WTC11 (cell line): ENCODE results near the gene SNX30. TPM values are rescaled to one million over a fixed set of nuclear protein-coding genes. Genes with fewer than 3 reads are reported as not detected.

ENCODE experiments used
- ATAC-seq: fragments of 200-7000 bp; cut with Tn5 transposase; 2 replicates; pipeline ENCODE4 v1.10.0; 2021; ENCODE audit warnings: mild to moderate bottlenecking, moderate library complexity
- CTCF ChIA-PET: fragments of 300-600 bp; sonication (Branson Sonifier 250); formaldehyde crosslinking; loops from one replicate; lab custom pipeline; 2021; ENCODE audit warnings: antibody characterized with exemption; lab: Charles Lee
- POLR2A ChIA-PET: fragments of 350-600 bp; sonication (Branson Sonifier 250); formaldehyde crosslinking; loops from one replicate; lab custom pipeline; 2021; ENCODE audit warnings: antibody characterized with exemption; lab: Charles Lee
- DNase-seq: peaks from one replicate; pipeline ENCODE4 v3.0.0; 2021; ENCODE audit warnings: low spot score
- H3K27ac Mint-ChIP-seq: 2 replicates; pipeline ENCODE4 v1.8.0; 2021; ENCODE audit warnings: mixed read lengths
- H3K27me3 Mint-ChIP-seq: 2 replicates; pipeline ENCODE4 v1.8.0; 2021; ENCODE audit warnings: low read depth, mild to moderate bottlenecking, moderate library complexity, mixed read lengths
- H3K36me3 Mint-ChIP-seq: 2 replicates; pipeline ENCODE4 v1.8.0; 2021; ENCODE audit warnings: mixed read lengths
- H3K4me1 Mint-ChIP-seq: 2 replicates; pipeline ENCODE4 v1.8.0; 2022; ENCODE audit warnings: mixed read lengths
- H3K4me3 Mint-ChIP-seq: 2 replicates; pipeline ENCODE4 v1.8.0; 2021; ENCODE audit warnings: mild to moderate bottlenecking, moderate library complexity, mixed read lengths
- H3K9me3 Mint-ChIP-seq: 2 replicates; pipeline ENCODE4 v1.8.0; 2021; ENCODE audit warnings: mixed read lengths
- CBFB ChIP-seq: sonication (generic); formaldehyde crosslinking; IDR thresholded peaks from 2 replicates; pipeline ENCODE4 v1.8.1; 2022; ENCODE audit warnings: mild to moderate bottlenecking, low read depth, missing genetic modification reagents
- CTCF ChIP-seq: fragments of 200-600 bp; IDR thresholded peaks from 2 replicates; pipeline ENCODE4 v1.8.0; 2022; ENCODE audit warnings: antibody characterized with exemption
- ETV6 ChIP-seq: sonication (generic); formaldehyde crosslinking; IDR thresholded peaks from 2 replicates; pipeline ENCODE4 v1.8.1; 2022; ENCODE audit warnings: mild to moderate bottlenecking, missing genetic modification reagents
- GTF2I ChIP-seq: fragments of 250-450 bp; sonication (Bioruptor Pico); conservative IDR thresholded peaks from 2 replicates; pipeline ENCODE4 v1.4.0; 2021; ENCODE audit warnings: mild to moderate bottlenecking
- HMGXB4 ChIP-seq: sonication (generic); formaldehyde crosslinking; IDR thresholded peaks from 2 replicates; pipeline ENCODE4 v1.8.1; 2023; ENCODE audit warnings: mild to moderate bottlenecking, moderate library complexity, missing genetic modification reagents
- MLX ChIP-seq: sonication (generic); formaldehyde crosslinking; IDR thresholded peaks from 2 replicates; pipeline ENCODE4 v1.8.1; 2023; ENCODE audit warnings: mild to moderate bottlenecking, missing genetic modification reagents, moderate library complexity
- SMAD4 ChIP-seq: sonication (generic); formaldehyde crosslinking; IDR thresholded peaks from 2 replicates; pipeline ENCODE4 v1.8.0; 2022; ENCODE audit warnings: mild to moderate bottlenecking, missing genetic modification reagents
- SOX15 ChIP-seq: fragments of 250-450 bp; sonication (Bioruptor Pico); IDR thresholded peaks from 2 replicates; pipeline ENCODE4 v1.9.0; 2021; ENCODE audit warnings: mild to moderate bottlenecking
- TCF7 ChIP-seq: sonication (generic); formaldehyde crosslinking; IDR thresholded peaks from 2 replicates; pipeline ENCODE4 v1.8.0; 2022; ENCODE audit warnings: mild to moderate bottlenecking, low read depth, missing genetic modification reagents, moderate library complexity
- ZNF138 ChIP-seq: sonication (generic); formaldehyde crosslinking; conservative IDR thresholded peaks from 2 replicates; pipeline ENCODE4 v1.8.1; 2022; ENCODE audit warnings: mild to moderate bottlenecking, moderate library complexity, missing genetic modification reagents
- ZNF416 ChIP-seq: fragments of 250-450 bp; sonication (Bioruptor Pico); IDR thresholded peaks from 2 replicates; pipeline ENCODE4 v1.9.0; 2021; ENCODE audit warnings: mild to moderate bottlenecking, inconsistent platforms
- ZNF423 ChIP-seq: fragments of 250-450 bp; sonication (Bioruptor Pico); IDR thresholded peaks from 2 replicates; pipeline ENCODE4 v2.1.2; 2022; ENCODE audit warnings: mild to moderate bottlenecking, moderate library complexity
- ZNF512 ChIP-seq: sonication (generic); formaldehyde crosslinking; IDR thresholded peaks from 2 replicates; pipeline ENCODE4 v1.8.1; 2022; ENCODE audit warnings: missing genetic modification reagents, borderline replicate concordance
- ZSCAN18 ChIP-seq: fragments of 250-450 bp; sonication (Bioruptor Pico); IDR thresholded peaks from 2 replicates; pipeline ENCODE4 v2.1.2; 2022; ENCODE audit warnings: mild to moderate bottlenecking, moderate library complexity
- total RNA-seq: library from RNA; stranded (reverse); gene quantifications from 3 replicates; pipeline ENCODE4 v1.2.3, GENCODE V29; 2021
- TF ChIP-seq, protein P1 (sequence below): sonication (generic); formaldehyde crosslinking; IDR thresholded peaks from 2 replicates; pipeline ENCODE4 v1.8.1; 2022; ENCODE audit warnings: mild to moderate bottlenecking, moderate library complexity, missing genetic modification reagents
- TF ChIP-seq, protein P2 (sequence below): sonication (generic); formaldehyde crosslinking; IDR thresholded peaks from 2 replicates; pipeline ENCODE4 v1.8.0; 2022; ENCODE audit warnings: mild to moderate bottlenecking, missing genetic modification reagents

The SNX30 gene
- total RNA-seq, 1 experiment from 2014 or later, result 13.4 TPM

DNA sequence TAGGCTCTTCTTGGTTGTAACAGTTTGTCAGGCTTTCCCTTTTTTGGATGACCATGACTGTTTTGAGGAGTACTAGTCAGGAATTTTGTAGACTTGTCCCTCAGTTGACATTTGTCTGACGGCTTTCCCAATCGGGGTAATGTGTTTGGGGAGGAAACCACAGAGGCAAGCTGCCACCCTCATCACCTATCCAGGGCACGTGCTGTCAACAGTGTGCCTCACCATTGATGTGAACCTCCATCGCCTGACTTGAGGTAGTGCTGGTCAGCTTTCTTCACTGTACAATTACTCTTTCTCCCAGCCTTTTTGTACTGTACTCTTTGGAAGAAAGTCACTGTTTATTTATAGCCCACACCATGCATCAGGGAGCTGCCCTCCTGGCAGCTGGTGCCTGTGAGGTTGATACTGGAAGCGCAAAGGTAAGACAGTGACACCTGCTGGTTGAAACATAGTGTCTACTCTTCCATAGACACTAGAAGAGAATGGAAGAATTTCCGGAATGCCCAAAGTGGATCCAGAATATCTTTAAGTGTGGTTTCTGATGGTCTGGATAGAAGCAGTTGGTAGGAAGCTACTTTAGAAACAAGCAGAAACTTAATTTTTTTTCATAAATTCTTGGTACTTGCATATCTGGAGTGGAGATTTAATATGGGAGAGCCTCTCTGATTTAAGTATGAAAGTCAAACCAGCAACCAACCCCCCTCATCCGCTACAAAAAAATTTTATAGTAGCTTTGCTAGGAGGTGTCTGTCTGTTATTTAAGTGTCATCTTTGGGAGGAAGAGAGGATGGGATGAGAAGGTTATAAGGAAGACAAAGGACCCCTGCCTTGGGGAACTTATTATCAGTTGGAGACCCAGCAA is 69.3 kb downstream of the SNX30 start:
- ChIA-PET POLR2A (interaction anchor here (1.3 kb wide), 1 partner anchor 102 kb away, joined by 4 read pairs; the partner anchor contains the start of gene INIP), CTCF (interaction anchor here (0.6 to 1.9 kb wide), 32 partner anchors 9 to 707 kb away, joined by 3 to 22 read pairs (median 5); partner anchors contain the start of genes HSDL2, INIP, KIAA1958 and SNX30)
- Mint-ChIP-seq H3K9me3 (no peaks in the 10 kb centered on the region), H3K27ac (peak overlapping the region; percentile 13), H3K36me3 (peaks cover 15% of the 10 kb centered on the region), H3K27me3 (no peaks in the 10 kb centered on the region), H3K4me3 (no peak overlapping the region), H3K4me1 (no peaks in the 10 kb centered on the region)
- no peak for TF ChIP-seq ZNF512 (CRISPR knock-in tag)
- peak; percentile 52 for TF ChIP-seq CTCF
- TF ChIP-seq ETV6 (CRISPR knock-in tag), result no peak
- peak; percentile 98 for ATAC-seq
- peak; percentile 31 for DNase-seq

- Mint-ChIP-seq H3K27me3 (no peaks in the 10 kb centered on the region), H3K4me3 (no peak overlapping the region), H3K9me3 (no peaks in the 10 kb centered on the region), H3K27ac (no peak overlapping the region), H3K4me1 (no peaks in the 10 kb centered on the region), H3K36me3 (peaks cover 15% of the 10 kb centered on the region)
- TF ChIP-seq SOX15 (CRISPR knock-in tag) (no peak), CTCF (no peak)
- ChIA-PET POLR2A (no interaction called here), CTCF (interaction anchor here (1.7 to 1.9 kb wide), 2 partner anchors 28 to 102 kb away, joined by 15 to 22 read pairs; partner anchors contain the start of gene INIP)
- DNase-seq, result no peak
- no peak for ATAC-seq
Observed at GRCh38 chr9:112820881-112821280, 70.3 kb downstream of the SNX30 start.

GRCh38 chr9:112822618-112823017 is 72.1 kb downstream of the SNX30 start:
- CTCF ChIA-PET, result no interaction called here
- Mint-ChIP-seq H3K4me3 (no peak overlapping the region), H3K27ac (no peak overlapping the region), H3K27me3 (no peaks in the 10 kb centered on the region), H3K36me3 (peaks cover 15% of the 10 kb centered on the region), H3K4me1 (no peaks in the 10 kb centered on the region), H3K9me3 (no peaks in the 10 kb centered on the region)
- no peak for ATAC-seq
- no peak for DNase-seq
- POLR2A ChIA-PET, result no interaction called here
- no peak for TF ChIP-seq SMAD4 (CRISPR knock-in tag)
- no peak for TF ChIP-seq MLX (CRISPR knock-in tag)
- no peak for TF ChIP-seq ZNF138
- no peak for TF ChIP-seq ETV6 (CRISPR knock-in tag)
- TF ChIP-seq ZNF423 (CRISPR knock-in tag), result no peak
- TF ChIP-seq, protein P1, sequence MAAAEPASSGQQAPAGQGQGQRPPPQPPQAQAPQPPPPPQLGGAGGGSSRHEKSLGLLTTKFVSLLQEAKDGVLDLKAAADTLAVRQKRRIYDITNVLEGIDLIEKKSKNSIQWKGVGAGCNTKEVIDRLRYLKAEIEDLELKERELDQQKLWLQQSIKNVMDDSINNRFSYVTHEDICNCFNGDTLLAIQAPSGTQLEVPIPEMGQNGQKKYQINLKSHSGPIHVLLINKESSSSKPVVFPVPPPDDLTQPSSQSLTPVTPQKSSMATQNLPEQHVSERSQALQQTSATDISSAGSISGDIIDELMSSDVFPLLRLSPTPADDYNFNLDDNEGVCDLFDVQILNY (CRISPR knock-in tag), result no peak
- TF ChIP-seq, protein P2, sequence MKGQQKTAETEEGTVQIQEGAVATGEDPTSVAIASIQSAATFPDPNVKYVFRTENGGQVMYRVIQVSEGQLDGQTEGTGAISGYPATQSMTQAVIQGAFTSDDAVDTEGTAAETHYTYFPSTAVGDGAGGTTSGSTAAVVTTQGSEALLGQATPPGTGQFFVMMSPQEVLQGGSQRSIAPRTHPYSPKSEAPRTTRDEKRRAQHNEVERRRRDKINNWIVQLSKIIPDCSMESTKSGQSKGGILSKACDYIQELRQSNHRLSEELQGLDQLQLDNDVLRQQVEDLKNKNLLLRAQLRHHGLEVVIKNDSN (CRISPR knock-in tag), result no peak
- TF ChIP-seq CBFB, result no peak
- no peak for TF ChIP-seq TCF7
- no peak for TF ChIP-seq GTF2I (CRISPR knock-in tag)
- TF ChIP-seq HMGXB4 (CRISPR knock-in tag), result no peak
- TF ChIP-seq ZSCAN18 (CRISPR knock-in tag), result no peak
- TF ChIP-seq ZNF416 (CRISPR knock-in tag), result no peak
- no peak for TF ChIP-seq ZNF512 (CRISPR knock-in tag)
